HepG2 (cell line): ENCODE results near the gene SGCE. TPM values are rescaled to one million over a fixed set of nuclear protein-coding genes. Genes with fewer than 3 reads are reported as not detected.

Source experiments
- NFIB ChIP-seq: sonication (generic); formaldehyde crosslinking; IDR thresholded peaks from 2 replicates; pipeline ENCODE4 v1.9.0; 2021; ENCODE audit warnings: missing genetic modification reagents, mild to moderate bottlenecking, borderline replicate concordance
- NFKBIZ ChIP-seq: IDR thresholded peaks from 2 replicates; pipeline ENCODE4 v1.6.1; 2018; ENCODE audit warnings: missing genetic modification reagents, missing compliant biosample characterization
- PCBP1 ChIP-seq: fragments of 200-400 bp; formaldehyde crosslinking; IDR thresholded peaks from 2 replicates; pipeline ENCODE4 v1.6.1; 2017; ENCODE audit warnings: mild to moderate bottlenecking, low read depth, low read length, borderline replicate concordance
- RBM22 ChIP-seq: fragments of 200-400 bp; formaldehyde crosslinking; optimal IDR thresholded peaks from 2 replicates; pipeline ENCODE3; 2017; ENCODE audit warnings: mild to moderate bottlenecking, low read length, moderate library complexity
- SOX13 ChIP-seq, 3 experiments: fragments of 450-650 bp in 1 of 3; sonication (generic) in 1 of 3; formaldehyde crosslinking in 1 of 3; IDR thresholded peaks in 2 of 3; conservative IDR thresholded peaks in 1 of 3; 2 replicates each; pipeline versions ENCODE4 v1.5.0 to v1.6.1; 2016 to 2020; ENCODE audit warnings: antibody characterized with exemption in 1 of 3, mild to moderate bottlenecking in 1 of 3, missing compliant biosample characterization in 1 of 3, missing genetic modification reagents in 1 of 3, moderate library complexity in 1 of 3
- YEATS4 ChIP-seq: sonication (generic); formaldehyde crosslinking; IDR thresholded peaks from 2 replicates; pipeline ENCODE4 v1.4.0; 2020; ENCODE audit warnings: missing genetic modification reagents, borderline replicate concordance
- ZEB1 ChIP-seq: IDR thresholded peaks from 2 replicates; pipeline ENCODE4 v1.6.1; 2012; ENCODE audit warnings: mild to moderate bottlenecking, low read depth, inconsistent platforms; ENCODE audit not compliant: insufficient replicate concordance
- ZFP82 ChIP-seq: sonication (generic); formaldehyde crosslinking; IDR thresholded peaks from 2 replicates; pipeline ENCODE4 v1.5.1; 2020; ENCODE audit warnings: mild to moderate bottlenecking, missing genetic modification reagents, borderline replicate concordance
- ZNF101 ChIP-seq: sonication (generic); formaldehyde crosslinking; IDR thresholded peaks from 2 replicates; pipeline ENCODE4 v1.4.0; 2020; ENCODE audit warnings: mild to moderate bottlenecking, low read depth, missing genetic modification reagents, borderline replicate concordance
- ZNF124 ChIP-seq: sonication (generic); formaldehyde crosslinking; IDR thresholded peaks from 2 replicates; pipeline ENCODE4 v1.4.0; 2020; ENCODE audit warnings: missing genetic modification reagents
- ZNF331 ChIP-seq: sonication (generic); formaldehyde crosslinking; IDR thresholded peaks from 2 replicates; pipeline ENCODE4 v1.4.0; 2020; ENCODE audit warnings: missing genetic modification reagents
- ZNF816 ChIP-seq: sonication (generic); formaldehyde crosslinking; IDR thresholded peaks from 2 replicates; pipeline ENCODE4 v1.8.0; 2022; ENCODE audit warnings: missing genetic modification reagents, mild to moderate bottlenecking, borderline replicate concordance
- polyA plus RNA-seq, 8 experiments: library from polyadenylated mRNA; depleted of rRNA in 3 of 8; stranded (reverse) in 7 of 8; unstranded in 1 of 8; fragments of >200 nt; fragmentation: Illumina TruSeq in 4 of 8; extraction: Trizol in 4 of 8; gene quantifications; 2 replicates each; pipeline versions ENCODE4 v1.2.1 to v1.2.3, GENCODE V29; 2011 to 2016; ENCODE audit warnings: low read depth in 4 of 8, missing spikeins in 1 of 8, mixed read lengths in 1 of 8; ENCODE audit not compliant: insufficient read depth in 1 of 8
- total RNA-seq, 5 experiments: library from RNA; depleted of rRNA; stranded (reverse); fragments of >200 nt; fragmentation: Illumina TruSeq; extraction: Trizol; gene quantifications; 2 replicates each; pipeline ENCODE4 v1.2.3, GENCODE V29; 2016; ENCODE audit warnings: low read depth in 1 of 5
- TF ChIP-seq, protein P1 (sequence below): sonication (generic); formaldehyde crosslinking; IDR thresholded peaks from 2 replicates; pipeline ENCODE4 v1.4.0; 2020; ENCODE audit warnings: mild to moderate bottlenecking, low read depth, missing genetic modification reagents
- TF ChIP-seq, protein P2 (sequence below): sonication (generic); formaldehyde crosslinking; IDR thresholded peaks from 2 replicates; pipeline ENCODE4 v1.4.0; 2020; ENCODE audit warnings: missing genetic modification reagents, mild to moderate bottlenecking, borderline replicate concordance
- TF ChIP-seq, protein P3 (sequence below): sonication (generic); formaldehyde crosslinking; IDR thresholded peaks from 2 replicates; pipeline ENCODE4 v1.5.1; 2020; ENCODE audit warnings: missing genetic modification reagents, mild to moderate bottlenecking, borderline replicate concordance
- TF ChIP-seq, protein P4 (sequence below): sonication (generic); formaldehyde crosslinking; IDR thresholded peaks from 2 replicates; pipeline ENCODE4 v1.8.0; 2022; ENCODE audit warnings: low read depth, missing genetic modification reagents
- TF ChIP-seq, protein P5 (sequence below): sonication (generic); formaldehyde crosslinking; IDR thresholded peaks from 2 replicates; pipeline ENCODE4 v1.4.0; 2020; ENCODE audit warnings: low read depth, missing genetic modification reagents

The SGCE gene
- total and polyA plus RNA-seq, 2 of the 13 experiments (the other 11 are each of a cell fraction or from before 2014, with no cell fraction given) = 52.3 to 71.1 TPM

DNA sequence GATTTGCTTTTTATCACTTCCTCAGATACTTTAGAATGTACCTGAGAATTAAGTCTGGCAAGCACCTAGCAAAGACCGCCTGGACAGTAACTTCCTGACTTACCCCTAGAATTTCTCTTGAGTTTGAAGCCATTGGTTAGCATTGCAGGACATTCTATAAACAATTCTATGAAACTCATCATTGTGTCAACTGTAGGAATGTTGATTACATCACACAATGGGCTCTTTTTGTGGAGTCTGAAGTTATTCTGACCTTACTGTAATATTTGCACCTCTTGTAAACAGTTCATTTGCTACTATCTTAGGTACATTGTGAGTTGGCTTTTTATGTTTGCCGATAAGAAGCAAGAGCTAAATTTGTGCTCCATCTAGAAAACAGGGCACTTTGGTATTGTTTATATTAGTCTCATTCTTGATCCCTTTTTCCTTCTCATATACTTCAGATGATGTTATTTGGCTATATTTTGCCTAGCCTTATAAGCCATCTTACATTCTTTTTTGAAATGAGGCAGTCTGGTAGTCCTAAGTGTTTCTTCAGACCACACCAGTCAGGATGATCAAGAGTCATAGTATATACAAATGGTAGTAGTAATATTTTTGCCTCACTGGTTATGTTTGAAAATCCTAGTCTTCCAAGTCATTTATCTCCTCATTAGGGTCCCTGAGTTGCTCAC, 94.0 kb downstream of the SGCE start (continued):
- TF ChIP-seq, protein P1, sequence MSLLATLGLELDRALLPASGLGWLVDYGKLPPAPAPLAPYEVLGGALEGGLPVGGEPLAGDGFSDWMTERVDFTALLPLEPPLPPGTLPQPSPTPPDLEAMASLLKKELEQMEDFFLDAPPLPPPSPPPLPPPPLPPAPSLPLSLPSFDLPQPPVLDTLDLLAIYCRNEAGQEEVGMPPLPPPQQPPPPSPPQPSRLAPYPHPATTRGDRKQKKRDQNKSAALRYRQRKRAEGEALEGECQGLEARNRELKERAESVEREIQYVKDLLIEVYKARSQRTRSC = no peak
- TF ChIP-seq NFIB = no peak
- no peak for TF ChIP-seq RBM22
- TF ChIP-seq, protein P2, sequence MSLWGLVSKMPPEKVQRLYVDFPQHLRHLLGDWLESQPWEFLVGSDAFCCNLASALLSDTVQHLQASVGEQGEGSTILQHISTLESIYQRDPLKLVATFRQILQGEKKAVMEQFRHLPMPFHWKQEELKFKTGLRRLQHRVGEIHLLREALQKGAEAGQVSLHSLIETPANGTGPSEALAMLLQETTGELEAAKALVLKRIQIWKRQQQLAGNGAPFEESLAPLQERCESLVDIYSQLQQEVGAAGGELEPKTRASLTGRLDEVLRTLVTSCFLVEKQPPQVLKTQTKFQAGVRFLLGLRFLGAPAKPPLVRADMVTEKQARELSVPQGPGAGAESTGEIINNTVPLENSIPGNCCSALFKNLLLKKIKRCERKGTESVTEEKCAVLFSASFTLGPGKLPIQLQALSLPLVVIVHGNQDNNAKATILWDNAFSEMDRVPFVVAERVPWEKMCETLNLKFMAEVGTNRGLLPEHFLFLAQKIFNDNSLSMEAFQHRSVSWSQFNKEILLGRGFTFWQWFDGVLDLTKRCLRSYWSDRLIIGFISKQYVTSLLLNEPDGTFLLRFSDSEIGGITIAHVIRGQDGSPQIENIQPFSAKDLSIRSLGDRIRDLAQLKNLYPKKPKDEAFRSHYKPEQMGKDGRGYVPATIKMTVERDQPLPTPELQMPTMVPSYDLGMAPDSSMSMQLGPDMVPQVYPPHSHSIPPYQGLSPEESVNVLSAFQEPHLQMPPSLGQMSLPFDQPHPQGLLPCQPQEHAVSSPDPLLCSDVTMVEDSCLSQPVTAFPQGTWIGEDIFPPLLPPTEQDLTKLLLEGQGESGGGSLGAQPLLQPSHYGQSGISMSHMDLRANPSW (CRISPR knock-in tag) = no peak
- TF ChIP-seq ZNF101 (CRISPR knock-in tag) = no peak
- TF ChIP-seq NFKBIZ (CRISPR knock-in tag) = peak; percentile 67; the same call in 1 of the 2 replicates
- TF ChIP-seq ZNF331 (CRISPR knock-in tag) = peak; percentile 72
- TF ChIP-seq, protein P3, sequence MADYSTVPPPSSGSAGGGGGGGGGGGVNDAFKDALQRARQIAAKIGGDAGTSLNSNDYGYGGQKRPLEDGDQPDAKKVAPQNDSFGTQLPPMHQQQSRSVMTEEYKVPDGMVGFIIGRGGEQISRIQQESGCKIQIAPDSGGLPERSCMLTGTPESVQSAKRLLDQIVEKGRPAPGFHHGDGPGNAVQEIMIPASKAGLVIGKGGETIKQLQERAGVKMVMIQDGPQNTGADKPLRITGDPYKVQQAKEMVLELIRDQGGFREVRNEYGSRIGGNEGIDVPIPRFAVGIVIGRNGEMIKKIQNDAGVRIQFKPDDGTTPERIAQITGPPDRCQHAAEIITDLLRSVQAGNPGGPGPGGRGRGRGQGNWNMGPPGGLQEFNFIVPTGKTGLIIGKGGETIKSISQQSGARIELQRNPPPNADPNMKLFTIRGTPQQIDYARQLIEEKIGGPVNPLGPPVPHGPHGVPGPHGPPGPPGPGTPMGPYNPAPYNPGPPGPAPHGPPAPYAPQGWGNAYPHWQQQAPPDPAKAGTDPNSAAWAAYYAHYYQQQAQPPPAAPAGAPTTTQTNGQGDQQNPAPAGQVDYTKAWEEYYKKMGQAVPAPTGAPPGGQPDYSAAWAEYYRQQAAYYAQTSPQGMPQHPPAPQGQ (CRISPR knock-in tag) = no peak
- TF ChIP-seq YEATS4 (CRISPR knock-in tag) = no peak; the same call in 1 of the 2 replicates
- TF ChIP-seq SOX13 (IDR thresholded peaks at IDR 0.05) = peak; percentile 77; the same call in 1 of the 2 replicates
- TF ChIP-seq SOX13 (CRISPR knock-in tag; conservative IDR thresholded peaks at IDR 0.05 in 1 of 2, IDR thresholded peaks at IDR 0.05 in 1 of 2) = peak in 1 of 2 experiments; percentile 99; a peak in 2 of 4 replicates
- TF ChIP-seq, protein P4, sequence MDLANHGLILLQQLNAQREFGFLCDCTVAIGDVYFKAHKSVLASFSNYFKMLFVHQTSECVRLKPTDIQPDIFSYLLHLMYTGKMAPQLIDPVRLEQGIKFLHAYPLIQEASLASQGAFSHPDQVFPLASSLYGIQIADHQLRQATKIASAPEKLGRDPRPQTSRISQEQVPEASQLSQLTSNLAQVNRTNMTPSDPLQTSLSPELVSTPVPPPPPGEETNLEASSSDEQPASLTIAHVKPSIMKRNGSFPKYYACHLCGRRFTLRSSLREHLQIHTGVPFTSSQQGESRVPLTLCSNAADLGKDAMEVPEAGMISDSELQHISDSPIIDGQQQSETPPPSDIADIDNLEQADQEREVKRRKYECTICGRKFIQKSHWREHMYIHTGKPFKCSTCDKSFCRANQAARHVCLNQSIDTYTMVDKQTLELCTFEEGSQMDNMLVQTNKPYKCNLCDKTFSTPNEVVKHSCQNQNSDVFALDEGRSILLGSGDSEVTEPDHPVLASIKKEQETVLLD (CRISPR knock-in tag) = no peak
- TF ChIP-seq ZNF124 (CRISPR knock-in tag) = 0 out of 2 replicates have a peak, but pooled peaks have one; percentile 25
- TF ChIP-seq ZNF816 (CRISPR knock-in tag) = no peak
- TF ChIP-seq PCBP1 = no peak
- no peak for TF ChIP-seq ZEB1
- TF ChIP-seq ZFP82 (CRISPR knock-in tag) = no peak
- TF ChIP-seq, protein P5, sequence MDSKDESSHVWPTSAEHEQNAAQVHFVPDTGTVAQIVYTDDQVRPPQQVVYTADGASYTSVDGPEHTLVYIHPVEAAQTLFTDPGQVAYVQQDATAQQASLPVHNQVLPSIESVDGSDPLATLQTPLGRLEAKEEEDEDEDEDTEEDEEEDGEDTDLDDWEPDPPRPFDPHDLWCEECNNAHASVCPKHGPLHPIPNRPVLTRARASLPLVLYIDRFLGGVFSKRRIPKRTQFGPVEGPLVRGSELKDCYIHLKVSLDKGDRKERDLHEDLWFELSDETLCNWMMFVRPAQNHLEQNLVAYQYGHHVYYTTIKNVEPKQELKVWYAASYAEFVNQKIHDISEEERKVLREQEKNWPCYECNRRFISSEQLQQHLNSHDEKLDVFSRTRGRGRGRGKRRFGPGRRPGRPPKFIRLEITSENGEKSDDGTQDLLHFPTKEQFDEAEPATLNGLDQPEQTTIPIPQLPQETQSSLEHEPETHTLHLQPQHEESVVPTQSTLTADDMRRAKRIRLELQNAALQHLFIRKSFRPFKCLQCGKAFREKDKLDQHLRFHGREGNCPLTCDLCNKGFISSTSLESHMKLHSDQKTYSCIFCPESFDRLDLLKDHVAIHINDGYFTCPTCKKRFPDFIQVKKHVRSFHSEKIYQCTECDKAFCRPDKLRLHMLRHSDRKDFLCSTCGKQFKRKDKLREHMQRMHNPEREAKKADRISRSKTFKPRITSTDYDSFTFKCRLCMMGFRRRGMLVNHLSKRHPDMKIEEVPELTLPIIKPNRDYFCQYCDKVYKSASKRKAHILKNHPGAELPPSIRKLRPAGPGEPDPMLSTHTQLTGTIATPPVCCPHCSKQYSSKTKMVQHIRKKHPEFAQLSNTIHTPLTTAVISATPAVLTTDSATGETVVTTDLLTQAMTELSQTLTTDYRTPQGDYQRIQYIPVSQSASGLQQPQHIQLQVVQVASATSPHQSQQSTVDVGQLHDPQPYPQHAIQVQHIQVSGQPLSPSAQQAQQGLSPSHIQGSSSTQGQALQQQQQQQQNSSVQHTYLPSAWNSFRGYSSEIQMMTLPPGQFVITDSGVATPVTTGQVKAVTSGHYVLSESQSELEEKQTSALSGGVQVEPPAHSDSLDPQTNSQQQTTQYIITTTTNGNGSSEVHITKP = no peak
